Skin epidermis (tissue), 12 donors: ENCODE results near the gene PIK3R2.
"Not testable (repeated sequence)": the region's sequence is repeated elsewhere in the genome, so short reads cannot be mapped to it uniquely, and the experiment has no call there.

Experiments used
- H3K27ac ChIP-seq, 21 experiments: fragments of 200-600 bp; sonication (generic) in 11 of 21; one replicate each; pipeline ENCODE4 v1.5.0; 2020; ENCODE audit warnings: mild to moderate bottlenecking in 3 of 21, inconsistent platforms in 2 of 21, moderate library complexity in 2 of 21
- H3K4me3 ChIP-seq, 7 experiments: fragments of 200-600 bp; sonication (generic) in 2 of 7; one replicate each; pipeline ENCODE4 v1.5.0; 2020; ENCODE audit warnings: inconsistent platforms in 2 of 7, mild to moderate bottlenecking in 2 of 7, moderate library complexity in 1 of 7

PIK3R2 gene

GRCh38 chr19:18149596-18149975, 3.4 kb upstream of the PIK3R2 start:
- Histone ChIP-seq H3K4me3 (no peak overlapping the region), H3K27ac (no peak overlapping the region)

- Histone ChIP-seq H3K27ac (peak overlapping the region in 4 of 21 experiments; percentile 91 to 95 (median 92)), H3K4me3 (no peak overlapping the region)
These were observed 2.0 kb upstream of the PIK3R2 start for GRCh38 chr19:18150776-18151624.

GRCh38 chr19:18152442-18152816, 534 bp upstream of the PIK3R2 start:
- Histone ChIP-seq H3K4me3 (peak overlapping the region; percentile 56 to 84 (median 67)), H3K27ac (peak overlapping the region; percentile 67 to 96 (median 91))

- H3K27ac ChIP-seq, result peak overlapping the region; percentile 34 to 97 (median 93)
- peak overlapping the region; percentile 56 to 84 (median 67) for H3K4me3 ChIP-seq
These were observed 682 bp downstream of the PIK3R2 start for GRCh38 chr19:18153556-18154134.

GRCh38 chr19:18155095-18156087, 2.4 kb downstream of the PIK3R2 start:
- Histone ChIP-seq H3K4me3 (no peak overlapping the region), H3K27ac (peak overlapping the region in 8 of 21 experiments; percentile 5 to 91 (median 62))

- Histone ChIP-seq H3K4me3 (no peak overlapping the region), H3K27ac (peak overlapping the region in 15 of 21 experiments; percentile 2 to 72 (median 49))
These were observed 3.3 kb downstream of the PIK3R2 start for GRCh38 chr19:18156268-18156667.

- H3K27ac ChIP-seq, result peak overlapping the region in 18 of 21 experiments; percentile 2 to 74 (median 48)
- H3K4me3 ChIP-seq, result no peak overlapping the region
These were observed 4.0 kb downstream of the PIK3R2 start for GRCh38 chr19:18156841-18157464.

GRCh38 chr19:18157465-18158063, 4.6 kb downstream of the PIK3R2 start:
- H3K4me3 ChIP-seq, result no peak overlapping the region
- peak overlapping the region in 18 of 21 experiments; percentile 2 to 74 (median 47) for H3K27ac ChIP-seq

GRCh38 chr19:18158467-18158866, 5.5 kb downstream of the PIK3R2 start:
- no peak overlapping the region for H3K4me3 ChIP-seq
- peak overlapping the region in 1 of 21 experiments; percentile 67 for H3K27ac ChIP-seq

GRCh38 chr19:18159059-18159616, 6.2 kb downstream of the PIK3R2 start:
- H3K4me3 ChIP-seq, H3K27ac ChIP-seq: not testable (repeated sequence)

- H3K27ac ChIP-seq, result peak overlapping the region in 1 of 21 experiments; percentile 13
These were observed 6.8 kb downstream of the PIK3R2 start for GRCh38 chr19:18159810-18160209.

GRCh38 chr19:18160493-18160970, 7.6 kb downstream of the PIK3R2 start:
- Histone ChIP-seq H3K27ac (peak overlapping the region; percentile 40 to 93 (median 82)), H3K4me3 (peak overlapping the region; percentile 19 to 50 (median 31))

More at GRCh38 chr19:18159810-18160209, 6.8 kb downstream of the PIK3R2 start:
- H3K4me3 ChIP-seq, result no peak overlapping the region

GRCh38 chr19:18160971-18161635, 8.1 kb downstream of the PIK3R2 start:
- H3K4me3 ChIP-seq, result peak overlapping the region; percentile 19 to 50 (median 31)
- H3K27ac ChIP-seq, result peak overlapping the region; percentile 40 to 93 (median 82)

GRCh38 chr19:18161636-18162002, 8.7 kb downstream of the PIK3R2 start:
- Histone ChIP-seq H3K27ac (peak overlapping the region in 11 of 21 experiments; percentile 1 to 90 (median 54)), H3K4me3 (peak overlapping the region in 3 of 7 experiments; percentile 17 to 50 (median 45))

- H3K27ac ChIP-seq, result no peak overlapping the region
- no peak overlapping the region for H3K4me3 ChIP-seq
These were observed 11.1 kb downstream of the PIK3R2 start for GRCh38 chr19:18164072-18164471.

- no peak overlapping the region for H3K27ac ChIP-seq
- no peak overlapping the region for H3K4me3 ChIP-seq
These were observed 13.0 kb downstream of the PIK3R2 start for GRCh38 chr19:18165794-18166544.

- Histone ChIP-seq H3K4me3 (no peak overlapping the region), H3K27ac (no peak overlapping the region)
These were observed 14.0 kb downstream of the PIK3R2 start for GRCh38 chr19:18167011-18167410.
